COLO668 (cell line): ENCODE measurements around the gene GRID1.

Source experiments
- DNase-seq: peaks from one replicate; lab custom pipeline; 2025; ENCODE audit not compliant: unreplicated experiment; lab: John Stamatoyannopoulos, UW

GRID1 gene

DNA sequence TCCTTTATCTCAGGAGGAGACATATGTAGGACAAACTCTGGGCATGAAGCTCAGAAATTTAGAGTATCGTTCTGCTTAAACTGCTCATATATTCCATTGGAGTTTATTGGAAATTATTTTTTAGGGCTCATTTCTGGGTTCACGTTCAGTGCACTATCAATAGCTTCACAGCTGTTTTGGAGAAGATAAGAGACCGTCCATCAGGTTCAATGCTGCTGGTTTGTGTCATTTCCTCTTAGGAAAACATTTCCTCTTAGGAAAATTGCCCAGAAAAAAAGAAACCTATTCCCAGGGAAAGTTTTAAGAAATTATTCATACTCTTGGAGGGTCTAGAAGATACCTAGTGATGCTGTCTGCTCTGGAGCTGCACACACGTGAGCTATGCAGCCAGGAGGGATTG lies 691.7 kb downstream of the GRID1 start:
- no peak for DNase-seq

DNA sequence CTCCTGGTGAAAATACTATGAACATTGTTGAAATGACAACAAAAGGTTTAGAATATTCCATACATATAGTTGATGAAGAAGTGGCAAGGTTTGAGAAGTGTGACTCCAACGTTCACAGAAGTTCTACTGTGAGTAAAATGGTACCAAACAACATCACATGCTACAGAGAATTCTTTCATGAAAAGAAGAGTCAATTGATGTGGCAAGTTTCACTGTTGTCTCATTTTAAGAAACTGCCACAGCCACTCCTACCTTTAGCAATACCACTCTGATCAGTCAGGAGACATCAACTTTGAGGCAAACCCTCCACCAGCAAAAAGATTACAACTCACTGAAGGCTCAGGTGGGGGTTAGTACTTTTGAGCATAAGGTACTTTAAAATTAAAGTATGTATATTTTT lies 693.3 kb downstream of the GRID1 start:
- no peak for DNase-seq

DNA sequence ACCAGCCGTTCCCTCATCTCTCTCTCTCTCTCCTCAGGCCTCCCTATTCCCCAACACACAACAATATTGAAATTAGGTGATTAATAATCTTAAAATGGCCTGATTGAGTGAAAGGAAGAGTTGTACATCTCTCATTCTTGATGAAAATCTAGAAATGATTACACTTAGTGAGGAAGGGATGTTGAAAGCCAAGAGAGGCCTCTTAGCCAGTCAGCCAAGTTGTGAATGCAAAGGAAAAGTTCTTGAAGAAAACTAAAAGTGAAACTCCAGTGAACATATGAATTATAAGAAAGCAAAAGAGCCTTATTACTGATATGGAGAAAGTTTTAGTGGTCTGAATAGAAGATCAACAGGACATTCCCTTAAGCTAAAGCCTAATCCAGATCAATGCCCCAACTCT lies 695.1 kb downstream of the GRID1 start:
- no peak for DNase-seq

DNA sequence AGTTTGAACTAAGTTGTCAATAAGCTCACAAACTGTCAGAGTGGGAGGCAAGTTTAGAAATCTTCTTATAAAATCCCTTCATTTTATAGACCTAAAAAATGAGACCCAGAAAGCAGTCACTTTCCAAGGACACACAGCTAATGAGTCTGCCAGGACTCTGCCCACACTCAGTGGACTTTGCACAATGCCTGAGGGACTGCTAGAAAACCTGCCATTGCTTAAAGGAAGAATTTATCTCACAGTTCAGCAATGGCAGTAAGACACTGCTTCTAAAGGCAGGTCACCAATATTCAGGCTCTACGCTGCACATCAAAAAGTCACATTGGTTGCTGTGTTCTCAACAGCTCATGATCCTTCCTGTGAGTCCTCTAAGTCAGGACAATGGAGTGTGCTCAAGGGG lies 698.1 kb downstream of the GRID1 start:
- no peak for DNase-seq

GRCh38 chr10:85667638-85668233 lies 698.9 kb downstream of the GRID1 start:
- no peak for DNase-seq

- DNase-seq = no peak
These were observed 699.6 kb downstream of the GRID1 start for GRCh38 chr10:85666987-85667386.

DNA sequence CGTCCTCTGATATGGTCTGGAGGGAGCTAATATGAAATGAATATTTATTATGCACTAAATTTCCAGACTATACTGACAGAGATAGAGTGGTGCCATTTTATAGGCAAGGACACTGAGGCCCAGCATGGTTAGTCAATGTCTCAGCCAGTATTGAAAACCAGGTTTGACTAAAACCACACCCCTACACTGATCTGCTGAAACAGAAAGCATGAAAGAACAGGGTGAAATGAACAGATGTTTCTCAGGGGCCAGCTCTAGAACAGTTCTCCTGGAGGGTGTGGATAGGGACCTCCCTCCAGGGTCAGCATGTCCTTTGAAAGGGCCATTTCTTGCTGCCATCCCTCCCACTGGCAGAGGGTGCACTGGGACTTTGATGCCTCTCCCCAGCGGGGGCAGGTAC lies 700.5 kb downstream of the GRID1 start:
- DNase-seq = no peak

- no peak for DNase-seq
These were observed 700.9 kb downstream of the GRID1 start for GRCh38 chr10:85665681-85666080.

DNA sequence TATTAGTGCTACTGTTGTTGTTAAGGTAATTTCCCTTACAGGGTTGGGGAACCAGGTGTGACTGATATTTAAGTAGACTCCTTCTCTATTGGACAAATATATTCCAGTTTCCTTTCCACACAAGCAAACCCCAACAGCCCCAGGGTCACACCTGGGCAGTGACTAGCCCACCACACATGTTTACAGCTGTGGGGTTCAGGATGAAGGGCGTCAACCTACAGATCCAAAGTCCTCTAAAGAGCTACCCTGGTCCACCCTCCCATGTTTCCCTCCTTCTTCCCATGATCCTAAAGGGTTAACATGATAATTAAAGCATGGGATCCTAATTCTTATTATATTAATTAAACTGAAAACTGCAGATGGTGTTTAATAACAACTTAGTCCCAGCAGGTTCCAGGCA lies 701.5 kb downstream of the GRID1 start:
- DNase-seq = no peak

GRCh38 chr10:85661123-85661522 lies 705.5 kb downstream of the GRID1 start:
- no peak for DNase-seq

GRCh38 chr10:85659331-85659730 lies 707.3 kb downstream of the GRID1 start:
- no peak for DNase-seq

DNA sequence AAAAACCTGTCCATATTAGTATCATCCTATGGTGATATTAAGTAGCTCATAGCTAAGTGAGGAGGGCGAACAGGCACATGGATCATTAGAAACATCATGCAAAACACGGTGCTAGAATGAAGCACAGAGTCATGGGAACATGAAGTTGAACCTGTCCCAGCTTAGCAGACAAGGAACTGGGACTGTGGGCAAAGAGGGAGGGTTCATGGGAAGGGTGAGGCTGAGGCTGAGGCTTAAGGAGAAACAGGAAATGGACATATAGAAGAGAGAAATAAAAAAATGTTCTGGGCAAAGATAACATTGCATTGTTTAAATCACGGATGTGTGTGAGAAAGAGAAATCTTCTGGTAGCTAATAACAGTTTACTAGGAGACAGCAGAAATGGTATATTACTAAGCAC lies 708.1 kb downstream of the GRID1 start:
- no peak for DNase-seq

- DNase-seq = no peak
These were observed 709.0 kb downstream of the GRID1 start for GRCh38 chr10:85657476-85658113.

DNA sequence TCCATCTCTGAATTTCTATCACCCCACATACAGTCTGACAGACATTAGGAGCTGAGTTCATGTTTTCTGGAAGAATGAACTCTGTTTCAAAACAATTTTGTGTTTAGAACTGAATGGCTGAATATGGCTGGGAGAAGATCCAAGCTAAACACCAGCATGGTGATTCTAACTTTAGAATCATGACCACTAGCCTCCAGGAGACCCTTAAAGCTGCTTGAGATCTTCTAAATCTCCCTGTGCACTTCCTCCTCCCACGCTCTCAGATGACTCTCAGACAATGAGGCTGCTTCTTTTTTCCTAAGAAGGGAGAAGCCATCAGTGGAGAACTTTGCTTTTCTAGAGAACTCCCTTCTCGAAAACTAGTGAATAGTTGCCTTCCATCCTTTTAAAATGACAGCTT lies 711.2 kb downstream of the GRID1 start:
- no peak for DNase-seq

- no peak for DNase-seq
These were observed 715.1 kb downstream of the GRID1 start for GRCh38 chr10:85651497-85651882.

DNA sequence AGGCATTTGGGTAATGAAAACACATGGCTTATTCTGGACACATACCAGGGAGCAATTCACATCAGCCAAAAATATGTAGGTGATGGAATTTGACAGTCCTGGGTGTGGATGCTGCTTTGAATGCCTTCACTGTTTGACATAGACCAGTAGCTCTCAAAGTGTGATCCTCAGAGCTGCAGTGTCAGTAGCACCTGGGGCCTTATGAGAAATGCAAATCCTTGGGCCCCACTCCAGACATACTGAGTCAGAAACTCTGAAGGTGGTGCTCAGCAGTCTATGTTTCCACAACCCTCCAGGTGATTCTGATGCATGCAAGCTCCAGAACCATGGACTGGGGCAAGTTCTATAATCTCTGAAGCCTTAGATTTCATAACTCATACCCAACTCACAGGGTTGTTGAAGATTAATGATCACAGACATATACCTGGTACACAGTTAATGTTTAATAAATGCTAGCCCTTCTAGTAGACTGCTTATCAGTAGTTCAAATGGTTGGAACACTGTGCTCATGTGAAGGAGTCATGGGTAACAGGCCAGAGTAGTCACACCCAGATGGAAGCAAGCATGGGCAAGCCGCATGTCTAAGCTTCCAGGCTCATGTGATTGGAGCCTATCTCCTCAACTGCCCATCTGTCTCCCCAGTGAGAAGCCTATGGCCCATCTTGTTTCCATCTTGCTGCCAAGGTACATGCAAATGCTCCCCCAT lies 715.7 kb downstream of the GRID1 start:
- no peak for DNase-seq

GRCh38 chr10:85649461-85649860 lies 717.1 kb downstream of the GRID1 start:
- DNase-seq = no peak

GRCh38 chr10:85648279-85648754 lies 718.3 kb downstream of the GRID1 start:
- no peak for DNase-seq

DNA sequence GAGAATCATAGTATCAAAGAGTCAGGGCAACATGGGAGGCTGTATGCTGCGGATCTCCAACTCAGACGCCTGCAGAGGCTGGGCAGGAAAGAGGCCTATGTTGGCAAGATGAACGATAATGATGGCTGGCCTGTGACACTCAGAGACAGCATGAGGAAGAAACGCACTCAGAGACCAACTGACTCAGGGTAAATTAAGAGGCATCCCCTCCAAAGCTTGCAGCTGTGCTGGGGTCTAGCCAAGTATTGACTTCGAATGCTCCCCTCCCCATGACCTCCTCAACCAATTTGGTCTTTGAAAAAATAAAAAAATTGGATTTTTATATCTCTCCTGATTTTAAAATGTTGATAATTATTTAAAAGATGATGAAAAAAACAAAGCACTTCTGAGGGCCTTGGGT lies 718.9 kb downstream of the GRID1 start:
- DNase-seq = no peak

- peak; percentile 67 for DNase-seq
These were observed 720.5 kb downstream of the GRID1 start for GRCh38 chr10:85645926-85646711.

GRCh38 chr10:85645053-85645452 lies 721.5 kb downstream of the GRID1 start:
- DNase-seq = peak; percentile 8
